Activated T-helper 1 cell treated with anti-CD3 and anti-CD28 coated beads, Interleukin-12 subunit alpha, Interleukin-12 subunit beta, Interleukin-2, Interleukin-4 antibody, amounts not matched to agents 30 ng/mL and 10 ng/mL and 1 ng/mL, durations not matched to agents 14 hours and 24 hours and 36 hours (primary cell): ENCODE data around the gene GABRG3. TPM values are rescaled to one million over a fixed set of nuclear protein-coding genes. Genes with fewer than 3 reads are reported as not detected.

Source experiments
- DNase-seq: peaks from one replicate; pipeline ENCODE4 v3.0.0; 2021; ENCODE audit warnings: low spot score
- H3K27ac Mint-ChIP-seq: one replicate; pipeline ENCODE4 v1.8.0; 2021; ENCODE audit warnings: mild to moderate bottlenecking, mixed read lengths
- H3K27me3 Mint-ChIP-seq: one replicate; pipeline ENCODE4 v1.8.0; 2022; ENCODE audit warnings: mild to moderate bottlenecking, moderate library complexity, mixed read lengths; ENCODE audit not compliant: insufficient read depth
- H3K36me3 Mint-ChIP-seq: one replicate; pipeline ENCODE4 v1.8.0; 2021; ENCODE audit warnings: low read depth, mixed read lengths
- H3K4me1 Mint-ChIP-seq: one replicate; pipeline ENCODE4 v1.8.0; 2021; ENCODE audit warnings: low read depth, mixed read lengths
- H3K4me3 Mint-ChIP-seq: one replicate; pipeline ENCODE4 v1.8.0; 2021; ENCODE audit warnings: mild to moderate bottlenecking, moderate library complexity, mixed read lengths
- H3K9me3 Mint-ChIP-seq: one replicate; pipeline ENCODE4 v1.8.0; 2021; ENCODE audit warnings: mixed read lengths
- intact Hi-C: fragments of 100-400 bp; cut with micrococcal nuclease; formaldehyde crosslinking; loops from one replicate; pipeline ENCODE4 v1.15.1; 2024
- total RNA-seq: library from RNA; stranded (reverse); gene quantifications from 2 replicates; pipeline ENCODE4 v1.2.3, GENCODE V29; 2022

The GABRG3 gene
- total RNA-seq, 1 donor from 2014 or later = not detected

DNA sequence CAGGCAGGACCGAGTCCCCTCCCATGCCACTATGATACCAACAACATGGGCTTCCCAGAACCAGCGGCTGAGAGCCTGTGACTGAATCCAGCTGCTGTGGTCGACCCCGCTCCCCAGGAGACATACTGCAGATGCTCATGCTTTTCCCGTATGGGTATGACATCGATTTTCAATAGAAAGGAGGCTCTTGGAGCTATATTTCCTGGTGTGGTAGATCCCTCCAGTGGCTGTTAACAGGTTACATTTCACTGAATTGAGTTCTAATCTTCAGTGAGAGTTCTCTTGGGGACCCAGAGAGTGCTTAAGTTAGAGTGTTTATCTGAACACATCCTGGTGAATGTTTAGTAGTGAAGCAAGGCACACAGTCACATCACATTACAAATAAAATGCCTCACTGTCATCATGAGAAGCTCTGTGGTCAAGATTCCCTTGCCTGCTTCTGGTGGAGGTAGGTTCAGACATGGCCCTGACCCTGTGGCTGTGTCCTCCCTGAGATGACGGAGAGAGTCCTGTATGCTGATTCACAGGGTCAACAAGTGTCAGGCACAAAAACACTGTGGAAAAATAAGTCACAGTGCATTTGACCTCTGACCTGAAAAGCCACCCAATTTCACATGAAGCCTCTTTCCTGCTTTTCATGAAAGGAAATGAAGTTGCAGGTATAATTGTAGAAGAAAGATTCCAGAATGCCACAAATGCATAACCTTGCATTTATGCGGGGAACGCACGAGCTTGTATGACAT, 110.9 kb downstream of the GABRG3 start:
- Mint-ChIP-seq H3K36me3 (no peaks in the 10 kb centered on the region), H3K4me3 (no peak overlapping the region), H3K27ac (no peak overlapping the region), H3K27me3 (no peaks in the 10 kb centered on the region), H3K4me1 (no peaks in the 10 kb centered on the region), H3K9me3 (peaks cover 12% of the 10 kb centered on the region)
- intact Hi-C loops = no loop called here
- DNase-seq = no peak

- H3K9me3 Mint-ChIP-seq = peaks cover 9% of the 10 kb centered on the region
- no peaks in the 10 kb centered on the region for H3K4me1 Mint-ChIP-seq
- intact Hi-C loops = no loop called here
Observed at GRCh38 chr15:27082526-27082925, 111.5 kb downstream of the GABRG3 start.

GRCh38 chr15:27084844-27085243, 113.9 kb downstream of the GABRG3 start:
- Mint-ChIP-seq H3K36me3 (no peaks in the 10 kb centered on the region), H3K9me3 (no peaks in the 10 kb centered on the region), H3K4me3 (no peak overlapping the region), H3K27ac (no peak overlapping the region), H3K4me1 (no peaks in the 10 kb centered on the region), H3K27me3 (no peaks in the 10 kb centered on the region)
- no peak for DNase-seq
- intact Hi-C loops = no loop called here

More at GRCh38 chr15:27082526-27082925, 111.5 kb downstream of the GABRG3 start:
- H3K4me3 Mint-ChIP-seq = no peak overlapping the region
- H3K27ac Mint-ChIP-seq = no peak overlapping the region
- no peak for DNase-seq
- H3K27me3 Mint-ChIP-seq = no peaks in the 10 kb centered on the region
- no peaks in the 10 kb centered on the region for H3K36me3 Mint-ChIP-seq

GRCh38 chr15:27086149-27086548, 115.2 kb downstream of the GABRG3 start:
- H3K27me3 Mint-ChIP-seq = no peaks in the 10 kb centered on the region
- H3K4me3 Mint-ChIP-seq = no peak overlapping the region
- peaks cover 6% of the 10 kb centered on the region for H3K9me3 Mint-ChIP-seq
- no peak for DNase-seq
- H3K27ac Mint-ChIP-seq = no peak overlapping the region
- intact Hi-C loops = no loop called here
- H3K4me1 Mint-ChIP-seq = no peaks in the 10 kb centered on the region
- H3K36me3 Mint-ChIP-seq = no peaks in the 10 kb centered on the region

DNA sequence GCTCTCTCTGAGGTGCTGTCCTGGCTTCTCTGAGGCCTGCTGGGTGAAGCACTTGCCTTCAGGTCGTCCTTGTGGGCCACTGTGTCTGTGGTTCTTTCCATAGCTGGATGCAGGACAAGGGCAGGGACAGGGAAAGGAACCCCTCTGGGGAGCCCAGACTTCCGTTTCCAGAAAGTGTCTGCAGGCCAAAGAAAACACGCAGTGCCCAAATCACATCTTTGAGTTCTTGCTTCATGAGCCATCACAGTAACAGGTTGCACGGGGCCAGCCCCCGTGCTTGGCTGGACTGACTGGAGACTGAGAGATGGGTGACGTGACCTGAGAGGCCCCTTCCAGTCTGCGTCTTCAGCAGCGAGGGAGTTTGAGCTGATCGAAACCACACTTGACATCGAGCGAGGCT, 115.8 kb downstream of the GABRG3 start:
- no peak for DNase-seq
- no peak overlapping the region for H3K27ac Mint-ChIP-seq
- H3K4me1 Mint-ChIP-seq = no peaks in the 10 kb centered on the region
- no peak overlapping the region for H3K4me3 Mint-ChIP-seq
- peaks cover 9% of the 10 kb centered on the region for H3K9me3 Mint-ChIP-seq
- H3K27me3 Mint-ChIP-seq = no peaks in the 10 kb centered on the region
- intact Hi-C loops = no loop called here
- H3K36me3 Mint-ChIP-seq = no peaks in the 10 kb centered on the region

- no peaks in the 10 kb centered on the region for H3K27me3 Mint-ChIP-seq
- H3K36me3 Mint-ChIP-seq = no peaks in the 10 kb centered on the region
- no peaks in the 10 kb centered on the region for H3K4me1 Mint-ChIP-seq
- no peak for DNase-seq
- intact Hi-C loops = no loop called here
- no peak overlapping the region for H3K27ac Mint-ChIP-seq
- H3K4me3 Mint-ChIP-seq = no peak overlapping the region
- peaks cover 16% of the 10 kb centered on the region for H3K9me3 Mint-ChIP-seq
Observed at GRCh38 chr15:27087651-27088583, 116.9 kb downstream of the GABRG3 start.

DNA sequence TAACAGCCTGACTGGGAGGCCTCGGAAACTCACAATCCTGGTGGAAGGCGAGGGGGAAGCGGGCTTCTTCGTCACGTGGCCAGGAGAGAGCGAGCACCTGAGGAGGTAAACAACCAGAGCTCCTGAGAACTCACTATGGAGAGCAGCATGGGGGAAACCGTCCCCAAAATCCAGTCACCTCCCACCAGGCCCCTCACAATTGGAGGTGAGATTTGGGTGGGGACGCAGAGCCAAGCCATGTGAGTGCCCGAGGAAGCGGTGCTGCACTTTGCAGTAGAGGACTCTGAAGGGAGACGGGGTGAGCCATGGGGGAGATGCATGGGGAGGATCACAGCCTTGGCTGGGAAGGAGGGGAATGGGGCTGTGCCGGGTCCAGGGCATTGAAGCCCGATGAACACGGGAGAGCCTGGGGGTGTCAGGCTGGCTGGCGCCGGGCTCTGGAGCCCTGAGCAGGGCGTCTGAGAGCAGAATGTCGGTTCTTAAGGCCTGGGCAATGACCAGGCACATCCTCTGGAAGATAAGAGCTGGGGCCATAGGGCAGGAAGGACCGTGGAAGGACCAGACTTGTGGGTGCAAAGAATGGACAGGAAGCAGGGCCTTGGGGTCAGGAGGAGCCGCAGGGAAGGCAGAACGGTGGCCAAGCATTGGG, 117.7 kb downstream of the GABRG3 start:
- Mint-ChIP-seq H3K4me1 (no peaks in the 10 kb centered on the region), H3K27ac (no peak overlapping the region), H3K27me3 (no peaks in the 10 kb centered on the region), H3K9me3 (peaks cover 18% of the 10 kb centered on the region), H3K36me3 (no peaks in the 10 kb centered on the region), H3K4me3 (no peak overlapping the region)
- DNase-seq = no peak
- intact Hi-C loops = no loop called here

DNA sequence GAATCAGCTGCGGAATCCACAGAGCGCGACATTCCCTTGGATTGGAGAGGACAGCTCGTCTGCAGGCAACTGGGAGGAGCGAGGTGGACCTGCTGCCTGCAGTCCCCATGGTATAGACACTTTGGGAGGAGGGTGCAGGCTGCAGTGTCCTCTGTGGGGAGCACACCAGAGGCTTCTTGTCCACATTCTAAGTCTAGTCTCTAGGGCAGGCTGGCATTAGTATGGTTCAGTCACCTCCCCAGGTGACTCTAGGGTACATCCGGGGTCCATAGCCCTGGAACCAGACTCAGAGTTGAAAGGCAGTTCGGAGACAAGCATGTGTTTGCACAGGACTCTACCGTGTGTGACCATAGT, 118.2 kb downstream of the GABRG3 start:
- H3K4me3 Mint-ChIP-seq = no peak overlapping the region
- peaks cover 20% of the 10 kb centered on the region for H3K9me3 Mint-ChIP-seq
- DNase-seq = no peak
- no peaks in the 10 kb centered on the region for H3K4me1 Mint-ChIP-seq
- H3K27me3 Mint-ChIP-seq = no peaks in the 10 kb centered on the region
- intact Hi-C loops = no loop called here
- no peak overlapping the region for H3K27ac Mint-ChIP-seq
- no peaks in the 10 kb centered on the region for H3K36me3 Mint-ChIP-seq

DNA sequence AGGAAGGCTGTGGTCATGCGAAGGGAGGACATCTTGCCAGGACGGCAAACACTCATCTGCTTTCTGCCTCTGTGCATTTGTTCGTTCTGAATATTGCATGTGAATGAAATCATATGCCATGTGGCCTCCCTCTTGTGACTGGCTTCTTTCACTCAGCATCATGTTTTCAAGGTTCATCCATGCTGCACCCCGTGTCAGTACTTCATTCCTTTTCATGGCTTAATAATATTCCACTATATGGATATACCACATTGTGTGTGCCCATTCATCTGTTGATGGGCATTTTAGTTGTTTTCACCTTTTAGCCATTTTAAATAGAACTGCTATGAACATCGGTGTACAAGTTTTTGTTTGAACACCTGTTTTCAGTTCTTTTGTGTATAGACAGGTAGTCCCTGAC, 118.7 kb downstream of the GABRG3 start:
- no peaks in the 10 kb centered on the region for H3K27me3 Mint-ChIP-seq
- no peak for DNase-seq
- H3K27ac Mint-ChIP-seq = no peak overlapping the region
- no peaks in the 10 kb centered on the region for H3K4me1 Mint-ChIP-seq
- H3K4me3 Mint-ChIP-seq = no peak overlapping the region
- H3K9me3 Mint-ChIP-seq = peaks cover 23% of the 10 kb centered on the region
- H3K36me3 Mint-ChIP-seq = no peaks in the 10 kb centered on the region
- intact Hi-C loops = no loop called here

- Mint-ChIP-seq H3K9me3 (peaks cover 34% of the 10 kb centered on the region), H3K4me3 (no peak overlapping the region), H3K27ac (no peak overlapping the region), H3K27me3 (no peaks in the 10 kb centered on the region), H3K4me1 (no peaks in the 10 kb centered on the region), H3K36me3 (no peaks in the 10 kb centered on the region)
- DNase-seq = no peak
- intact Hi-C loops = no loop called here
Observed at GRCh38 chr15:27091270-27091940, 120.4 kb downstream of the GABRG3 start.

DNA sequence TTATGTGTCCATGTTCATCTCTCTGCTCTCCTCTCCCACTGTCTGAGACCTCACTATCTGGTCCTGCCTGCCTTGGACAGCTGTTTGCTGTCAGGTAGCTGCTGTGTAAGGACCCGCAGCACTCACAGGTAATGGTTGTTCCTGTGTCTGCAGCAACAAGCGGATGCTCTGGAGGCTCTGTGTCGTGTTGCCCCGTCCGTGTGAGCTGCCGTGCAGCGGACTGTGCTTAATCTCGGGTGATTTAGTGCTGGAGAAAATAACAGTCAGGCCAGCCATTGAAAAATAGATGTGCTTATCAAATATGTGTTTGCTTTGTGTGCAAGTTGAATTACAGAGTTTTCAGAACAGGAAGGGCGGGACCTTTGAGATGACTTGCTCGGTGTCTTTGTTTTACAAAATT, 121.4 kb downstream of the GABRG3 start:
- Mint-ChIP-seq H3K4me1 (no peaks in the 10 kb centered on the region), H3K36me3 (no peaks in the 10 kb centered on the region), H3K4me3 (no peak overlapping the region), H3K9me3 (peaks cover 34% of the 10 kb centered on the region), H3K27me3 (no peaks in the 10 kb centered on the region), H3K27ac (no peak overlapping the region)
- intact Hi-C loops = no loop called here
- DNase-seq = no peak

DNA sequence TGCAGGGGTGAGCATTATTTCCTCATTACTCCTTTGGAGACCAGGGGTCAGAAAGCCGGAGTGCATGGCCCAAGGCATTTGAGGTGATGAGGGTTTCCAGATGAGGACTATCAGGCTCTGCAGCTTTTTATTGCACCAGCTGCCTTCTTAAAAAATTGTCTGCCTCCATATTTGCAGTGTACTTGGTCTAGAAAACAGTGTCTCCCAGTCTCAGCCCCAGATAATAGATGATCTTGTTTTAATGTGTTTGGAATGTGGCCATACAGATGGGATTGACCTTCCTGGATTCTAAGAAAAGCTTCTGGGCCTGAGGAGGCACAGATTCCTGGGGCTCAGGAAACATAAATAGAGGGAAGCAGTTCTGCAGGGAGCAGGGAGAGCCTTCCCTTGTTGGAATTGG, 123.3 kb downstream of the GABRG3 start:
- intact Hi-C loops = no loop called here
- no peaks in the 10 kb centered on the region for H3K4me1 Mint-ChIP-seq
- H3K9me3 Mint-ChIP-seq = peaks cover 40% of the 10 kb centered on the region
- H3K27me3 Mint-ChIP-seq = no peaks in the 10 kb centered on the region
- no peak overlapping the region for H3K27ac Mint-ChIP-seq
- H3K4me3 Mint-ChIP-seq = no peak overlapping the region
- DNase-seq = no peak
- H3K36me3 Mint-ChIP-seq = no peaks in the 10 kb centered on the region
